K562 (cell line): ENCODE measurements around the gene DNAAF2. TPM values are rescaled to one million over a fixed set of nuclear protein-coding genes. Genes with fewer than 3 reads are reported as not detected.

Experiments used
- ARHGAP35 ChIP-seq: fragments of 450-650 bp; IDR thresholded peaks from 2 replicates; pipeline ENCODE4 v1.6.1; 2018; ENCODE audit not compliant: partially characterized antibody
- CBFB ChIP-seq: sonication (generic); formaldehyde crosslinking; IDR thresholded peaks from 2 replicates; pipeline ENCODE4 v1.4.0; 2020; ENCODE audit warnings: mild to moderate bottlenecking, missing genetic modification reagents
- ERF ChIP-seq: fragments of 450-650 bp; formaldehyde crosslinking; IDR thresholded peaks from 2 replicates; pipeline ENCODE4 v1.4.0; 2020; ENCODE audit warnings: mild to moderate bottlenecking, mixed read lengths
- FIP1L1 ChIP-seq: fragments of 200-400 bp; formaldehyde crosslinking; IDR thresholded peaks from 2 replicates; pipeline ENCODE4 v1.6.1; 2018; ENCODE audit warnings: mild to moderate bottlenecking, low read depth, low read length; ENCODE audit not compliant: poor library complexity, severe bottlenecking
- KAT8 ChIP-seq: fragments of 450-650 bp; IDR thresholded peaks from 2 replicates; pipeline ENCODE4 v1.6.1; 2016; ENCODE audit warnings: low read depth, mild to moderate bottlenecking
- MCM5 ChIP-seq: fragments of 450-650 bp; IDR thresholded peaks from 2 replicates; pipeline ENCODE4 v1.6.1; 2016; ENCODE audit warnings: low read depth
- MECOM ChIP-seq: fragments of 250-450 bp; sonication (Bioruptor Pico); IDR thresholded peaks from 2 replicates; pipeline ENCODE4 v1.8.0; 2022; ENCODE audit warnings: inconsistent platforms
- MEIS2 ChIP-seq: fragments of 450-650 bp; IDR thresholded peaks from 2 replicates; pipeline ENCODE4 v1.6.1; 2014; ENCODE audit warnings: mild to moderate bottlenecking; ENCODE audit not compliant: partially characterized antibody
- NR2C1 ChIP-seq, 2 experiments: fragments of 450-650 bp; IDR thresholded peaks; 2 replicates each; pipeline ENCODE4 v1.6.1; 2017; ENCODE audit warnings: mild to moderate bottlenecking in 2 of 2, antibody characterized with exemption in 1 of 2, inconsistent platforms in 1 of 2, missing compliant biosample characterization in 1 of 2, missing genetic modification characterization in 1 of 2
- POLR2AphosphoS2 ChIP-seq: IDR thresholded peaks from 2 replicates; pipeline ENCODE4 v1.6.1; 2012; ENCODE audit warnings: low read length, improper control_type of control experiment
- RBFOX2 ChIP-seq: fragments of 200-400 bp; formaldehyde crosslinking; IDR thresholded peaks from 2 replicates; pipeline ENCODE4 v1.6.1; 2017; ENCODE audit warnings: low read depth, mild to moderate bottlenecking, low read length, moderate library complexity
- SMARCA4 ChIP-seq: fragments of 450-650 bp; IDR thresholded peaks from 2 replicates; pipeline ENCODE4 v1.6.1; 2016
- ZC3H11A ChIP-seq: IDR thresholded peaks from 2 replicates; pipeline ENCODE4 v1.6.1; 2012; ENCODE audit warnings: low read depth, low read length, improper control_type of control experiment
- ZZZ3 ChIP-seq: fragments of 450-650 bp; IDR thresholded peaks from 2 replicates; pipeline ENCODE4 v1.6.1; 2016; ENCODE audit warnings: antibody characterized with exemption, mild to moderate bottlenecking, moderate library complexity
- polyA plus RNA-seq, 8 experiments: library from polyadenylated mRNA; depleted of rRNA in 4 of 8; stranded (reverse) in 5 of 8; unstranded in 3 of 8; fragments of >200 nt; fragmentation: Nextera tagmentation in 2 of 8; fragmentation: Illumina TruSeq in 1 of 8; extraction: Ambion mirVana in 2 of 8; extraction: Trizol in 1 of 8; gene quantifications; 2 replicates each; pipeline versions ENCODE4 v1.2.1 to v1.2.3, GENCODE V29; 2011 to 2014; ENCODE audit warnings: inconsistent platforms in 1 of 8, missing spikeins in 1 of 8
- total RNA-seq, 7 experiments: library from RNA; depleted of rRNA in 6 of 7; stranded (reverse); fragments of >200 nt in 6 of 7; fragmentation: Illumina TruSeq in 2 of 7; extraction: Trizol in 2 of 7; gene quantifications; 2 replicates each; pipeline versions ENCODE4 v1.2.1 to v1.2.3, GENCODE V29; 2011 to 2021; ENCODE audit warnings: low replicate concordance in 1 of 7
- TF ChIP-seq, protein P1 (sequence below): sonication (generic); formaldehyde crosslinking; IDR thresholded peaks from 2 replicates; pipeline ENCODE4 v1.9.0; 2022; ENCODE audit warnings: mild to moderate bottlenecking, missing genetic modification reagents
- TF ChIP-seq, protein P2 (sequence below), 2 experiments: fragments of 450-650 bp in 1 of 2; sonication (generic) in 1 of 2; formaldehyde crosslinking in 1 of 2; IDR thresholded peaks in 1 of 2; conservative IDR thresholded peaks in 1 of 2; 2 replicates each; pipeline versions ENCODE4 v1.6.1 to v1.8.1; 2016 to 2023; ENCODE audit warnings: mild to moderate bottlenecking in 2 of 2, moderate library complexity in 2 of 2, inconsistent platforms in 1 of 2, missing genetic modification reagents in 1 of 2
- TF ChIP-seq, protein P3 (sequence below): sonication (generic); formaldehyde crosslinking; IDR thresholded peaks from 2 replicates; pipeline ENCODE4 v1.8.1; 2023; ENCODE audit warnings: mild to moderate bottlenecking, missing genetic modification reagents
- TF ChIP-seq, protein P4 (sequence below): fragments of 200-800 bp; sonication (Bioruptor generic); IDR thresholded peaks from 2 replicates; pipeline ENCODE4 v1.6.1; 2016; ENCODE audit warnings: missing genetic modification characterization, missing compliant biosample characterization

DNAAF2 gene
- total and polyA plus RNA-seq, 9 of the 15 experiments (the other 6 are each of a cell fraction or from before 2014, with no cell fraction given), result 2.4 to 14.6 (median 11.1) TPM

DNA sequence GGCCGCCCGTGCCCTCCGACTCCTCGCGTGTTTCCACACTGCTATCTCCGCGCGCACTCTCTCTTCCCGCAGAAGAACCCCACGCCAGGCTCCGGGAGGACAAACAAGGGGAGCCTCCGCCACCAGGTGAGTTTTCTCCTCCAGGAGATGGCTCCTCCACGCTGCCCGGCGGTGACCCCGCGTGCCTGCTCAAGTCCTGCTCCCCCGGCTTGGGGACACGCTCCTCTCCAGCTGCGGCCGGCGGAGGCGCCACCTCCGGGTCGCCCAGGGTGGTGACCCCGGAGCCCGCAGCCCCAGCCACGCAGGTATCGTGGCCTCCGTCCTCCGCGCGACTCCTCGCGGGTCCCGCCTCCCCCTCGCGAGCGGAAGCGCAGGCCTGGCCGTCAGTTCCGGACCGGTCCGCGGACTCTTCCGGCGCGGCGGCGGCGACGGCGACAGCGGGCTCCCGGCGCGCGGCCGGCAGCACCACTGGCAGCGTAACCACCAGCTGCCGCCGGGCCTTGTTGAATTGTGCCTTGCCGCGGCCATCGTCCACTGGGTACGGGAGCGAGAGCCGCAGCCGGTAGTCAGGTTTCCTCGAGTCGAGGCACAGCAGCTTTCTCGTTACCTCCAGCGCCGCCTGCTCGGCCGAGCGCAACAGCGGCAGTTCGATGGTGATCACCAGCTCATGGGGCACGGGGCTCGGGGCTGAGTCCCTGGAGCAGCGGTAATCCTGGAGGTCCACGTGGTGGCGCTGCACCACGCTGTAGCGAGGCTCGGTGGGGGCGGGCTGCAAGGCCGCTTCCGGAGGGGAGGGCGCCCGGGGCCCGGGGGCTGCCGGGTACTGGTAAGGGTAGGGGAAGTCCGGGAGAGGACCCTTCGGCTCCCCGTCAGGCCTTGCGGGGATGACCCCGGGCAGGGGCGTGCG lies 1.2 kb downstream of the DNAAF2 start (continued):
- TF ChIP-seq POLR2AphosphoS2 (no peak), SMARCA4 (0 out of 2 replicates have a peak, but pooled peaks have one; percentile 11), ARHGAP35 (no peak), RBFOX2 (peak; percentile 96), ZZZ3 (no peak), MEIS2 (peak; percentile 14), ERF (CRISPR knock-in tag) (no peak), ZC3H11A (no peak), NR2C1 (IDR thresholded peaks at IDR 0.05) (peak; percentile 84), NR2C1 (tag; IDR thresholded peaks at IDR 0.05) (peak; percentile 84), FIP1L1 (no peak), MCM5 (no peak), MECOM (no peak), CBFB (CRISPR knock-in tag) (no peak), KAT8 (no peak)
- TF ChIP-seq, protein P1, sequence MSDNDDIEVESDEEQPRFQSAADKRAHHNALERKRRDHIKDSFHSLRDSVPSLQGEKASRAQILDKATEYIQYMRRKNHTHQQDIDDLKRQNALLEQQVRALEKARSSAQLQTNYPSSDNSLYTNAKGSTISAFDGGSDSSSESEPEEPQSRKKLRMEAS (CRISPR knock-in tag), result peak; percentile 71
- TF ChIP-seq, protein P2, sequence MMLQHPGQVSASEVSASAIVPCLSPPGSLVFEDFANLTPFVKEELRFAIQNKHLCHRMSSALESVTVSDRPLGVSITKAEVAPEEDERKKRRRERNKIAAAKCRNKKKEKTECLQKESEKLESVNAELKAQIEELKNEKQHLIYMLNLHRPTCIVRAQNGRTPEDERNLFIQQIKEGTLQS (IDR thresholded peaks at IDR 0.05), result no peak
- TF ChIP-seq, protein P2 (CRISPR knock-in tag; conservative IDR thresholded peaks at IDR 0.05), result no peak
- TF ChIP-seq, protein P3, sequence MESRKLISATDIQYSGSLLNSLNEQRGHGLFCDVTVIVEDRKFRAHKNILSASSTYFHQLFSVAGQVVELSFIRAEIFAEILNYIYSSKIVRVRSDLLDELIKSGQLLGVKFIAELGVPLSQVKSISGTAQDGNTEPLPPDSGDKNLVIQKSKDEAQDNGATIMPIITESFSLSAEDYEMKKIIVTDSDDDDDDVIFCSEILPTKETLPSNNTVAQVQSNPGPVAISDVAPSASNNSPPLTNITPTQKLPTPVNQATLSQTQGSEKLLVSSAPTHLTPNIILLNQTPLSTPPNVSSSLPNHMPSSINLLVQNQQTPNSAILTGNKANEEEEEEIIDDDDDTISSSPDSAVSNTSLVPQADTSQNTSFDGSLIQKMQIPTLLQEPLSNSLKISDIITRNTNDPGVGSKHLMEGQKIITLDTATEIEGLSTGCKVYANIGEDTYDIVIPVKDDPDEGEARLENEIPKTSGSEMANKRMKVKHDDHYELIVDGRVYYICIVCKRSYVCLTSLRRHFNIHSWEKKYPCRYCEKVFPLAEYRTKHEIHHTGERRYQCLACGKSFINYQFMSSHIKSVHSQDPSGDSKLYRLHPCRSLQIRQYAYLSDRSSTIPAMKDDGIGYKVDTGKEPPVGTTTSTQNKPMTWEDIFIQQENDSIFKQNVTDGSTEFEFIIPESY (CRISPR knock-in tag), result peak; percentile 52; the same call in 1 of the 2 replicates
- TF ChIP-seq, protein P4, sequence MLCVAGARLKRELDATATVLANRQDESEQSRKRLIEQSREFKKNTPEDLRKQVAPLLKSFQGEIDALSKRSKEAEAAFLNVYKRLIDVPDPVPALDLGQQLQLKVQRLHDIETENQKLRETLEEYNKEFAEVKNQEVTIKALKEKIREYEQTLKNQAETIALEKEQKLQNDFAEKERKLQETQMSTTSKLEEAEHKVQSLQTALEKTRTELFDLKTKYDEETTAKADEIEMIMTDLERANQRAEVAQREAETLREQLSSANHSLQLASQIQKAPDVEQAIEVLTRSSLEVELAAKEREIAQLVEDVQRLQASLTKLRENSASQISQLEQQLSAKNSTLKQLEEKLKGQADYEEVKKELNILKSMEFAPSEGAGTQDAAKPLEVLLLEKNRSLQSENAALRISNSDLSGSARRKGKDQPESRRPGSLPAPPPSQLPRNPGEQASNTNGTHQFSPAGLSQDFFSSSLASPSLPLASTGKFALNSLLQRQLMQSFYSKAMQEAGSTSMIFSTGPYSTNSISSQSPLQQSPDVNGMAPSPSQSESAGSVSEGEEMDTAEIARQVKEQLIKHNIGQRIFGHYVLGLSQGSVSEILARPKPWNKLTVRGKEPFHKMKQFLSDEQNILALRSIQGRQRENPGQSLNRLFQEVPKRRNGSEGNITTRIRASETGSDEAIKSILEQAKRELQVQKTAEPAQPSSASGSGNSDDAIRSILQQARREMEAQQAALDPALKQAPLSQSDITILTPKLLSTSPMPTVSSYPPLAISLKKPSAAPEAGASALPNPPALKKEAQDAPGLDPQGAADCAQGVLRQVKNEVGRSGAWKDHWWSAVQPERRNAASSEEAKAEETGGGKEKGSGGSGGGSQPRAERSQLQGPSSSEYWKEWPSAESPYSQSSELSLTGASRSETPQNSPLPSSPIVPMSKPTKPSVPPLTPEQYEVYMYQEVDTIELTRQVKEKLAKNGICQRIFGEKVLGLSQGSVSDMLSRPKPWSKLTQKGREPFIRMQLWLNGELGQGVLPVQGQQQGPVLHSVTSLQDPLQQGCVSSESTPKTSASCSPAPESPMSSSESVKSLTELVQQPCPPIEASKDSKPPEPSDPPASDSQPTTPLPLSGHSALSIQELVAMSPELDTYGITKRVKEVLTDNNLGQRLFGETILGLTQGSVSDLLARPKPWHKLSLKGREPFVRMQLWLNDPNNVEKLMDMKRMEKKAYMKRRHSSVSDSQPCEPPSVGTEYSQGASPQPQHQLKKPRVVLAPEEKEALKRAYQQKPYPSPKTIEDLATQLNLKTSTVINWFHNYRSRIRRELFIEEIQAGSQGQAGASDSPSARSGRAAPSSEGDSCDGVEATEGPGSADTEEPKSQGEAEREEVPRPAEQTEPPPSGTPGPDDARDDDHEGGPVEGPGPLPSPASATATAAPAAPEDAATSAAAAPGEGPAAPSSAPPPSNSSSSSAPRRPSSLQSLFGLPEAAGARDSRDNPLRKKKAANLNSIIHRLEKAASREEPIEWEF (CRISPR knock-in tag), result no peak
